ENCODE measurements around the gene PLAAT4.
A peak's percentile ranks its signal among the peaks of the same experiment; 100 is the strongest.

The PLAAT4 gene

GRCh38 chr11:63508009-63508408 lies 28.6 kb upstream of the PLAAT4 start:
- no peak overlapping the region for H3K4me3 ChIP-seq (ENCODE audit: control insufficient read depth, low read depth, low read length)
- peak; percentile 21 for TF ChIP-seq CTCF (IDR thresholded peaks at IDR 0.05; ENCODE audit: control insufficient read depth, insufficient read depth, low read depth, low read length, missing control alignments)
- no peak for DNase-seq (ENCODE audit: low read depth)

GRCh38 chr11:63508745-63509144 lies 27.9 kb upstream of the PLAAT4 start:
- no peak for TF ChIP-seq CTCF (IDR thresholded peaks at IDR 0.05; ENCODE audit: control insufficient read depth, insufficient read depth, low read depth, low read length, missing control alignments)
- no peak overlapping the region for H3K4me3 ChIP-seq (ENCODE audit: control insufficient read depth, low read depth, low read length)
- DNase-seq (ENCODE audit: low read depth): no peak

GRCh38 chr11:63510360-63511047 lies 26.1 kb upstream of the PLAAT4 start:
- no peak overlapping the region for H3K4me3 ChIP-seq (ENCODE audit: control insufficient read depth, low read depth, low read length)
- TF ChIP-seq CTCF (IDR thresholded peaks at IDR 0.05; ENCODE audit: control insufficient read depth, insufficient read depth, low read depth, low read length, missing control alignments): no peak
- no peak for DNase-seq (ENCODE audit: low read depth)

GRCh38 chr11:63511048-63511748 lies 25.4 kb upstream of the PLAAT4 start:
- TF ChIP-seq CTCF (IDR thresholded peaks at IDR 0.05; ENCODE audit: control insufficient read depth, insufficient read depth, low read depth, low read length, missing control alignments): no peak
- H3K4me3 ChIP-seq (ENCODE audit: control insufficient read depth, low read depth, low read length): no peak overlapping the region
- DNase-seq (ENCODE audit: low read depth): no peak

- TF ChIP-seq CTCF (IDR thresholded peaks at IDR 0.05; ENCODE audit: control insufficient read depth, insufficient read depth, low read depth, low read length, missing control alignments): no peak
- no peak overlapping the region for H3K4me3 ChIP-seq (ENCODE audit: control insufficient read depth, low read depth, low read length)
- DNase-seq (ENCODE audit: low read depth): no peak
These were observed 23.8 kb upstream of the PLAAT4 start for GRCh38 chr11:63512816-63513215.

GRCh38 chr11:63516109-63516508 lies 20.5 kb upstream of the PLAAT4 start:
- no peak for DNase-seq (ENCODE audit: low read depth)
- H3K4me3 ChIP-seq (ENCODE audit: control insufficient read depth, low read depth, low read length): no peak overlapping the region
- TF ChIP-seq CTCF (IDR thresholded peaks at IDR 0.05; ENCODE audit: control insufficient read depth, insufficient read depth, low read depth, low read length, missing control alignments): no peak

Measured in AG09309 (cell line).